NCI-H187 (cell line): ENCODE data around the gene MFSD12.
"Not testable (repeated sequence)": the region's sequence is repeated elsewhere in the genome, so short reads cannot be mapped to it uniquely, and the experiment has no call there.

Source experiments
- DNase-seq, 2 experiments: peaks; one replicate each; lab custom pipeline; 2025; lab: John Stamatoyannopoulos, UW

MFSD12 gene

GRCh38 chr19:3522421-3523360, 34.7 kb downstream of the MFSD12 start:
- no peak for DNase-seq

GRCh38 chr19:3521104-3521445, 36.3 kb downstream of the MFSD12 start:
- no peak for DNase-seq

- DNase-seq = no peak
These were observed 37.0 kb downstream of the MFSD12 start for GRCh38 chr19:3520166-3521103.

GRCh38 chr19:3519126-3519525, 38.3 kb downstream of the MFSD12 start:
- no peak for DNase-seq

- DNase-seq = no peak
These were observed 38.7 kb downstream of the MFSD12 start for GRCh38 chr19:3518659-3519058.

- DNase-seq = no peak
These were observed 39.1 kb downstream of the MFSD12 start for GRCh38 chr19:3518255-3518654.

GRCh38 chr19:3517638-3518037, 39.7 kb downstream of the MFSD12 start:
- DNase-seq = no peak

GRCh38 chr19:3516675-3517207, 40.6 kb downstream of the MFSD12 start:
- no peak for DNase-seq

- DNase-seq = no peak
These were observed 41.4 kb downstream of the MFSD12 start for GRCh38 chr19:3515891-3516422.

GRCh38 chr19:3514930-3515329, 42.5 kb downstream of the MFSD12 start:
- DNase-seq = no peak

GRCh38 chr19:3513229-3514140, 43.9 kb downstream of the MFSD12 start:
- DNase-seq = no peak

- no peak for DNase-seq
These were observed 44.7 kb downstream of the MFSD12 start for GRCh38 chr19:3512562-3513228.

GRCh38 chr19:3511506-3512251, 45.7 kb downstream of the MFSD12 start:
- no peak for DNase-seq

GRCh38 chr19:3510727-3511126, 46.7 kb downstream of the MFSD12 start:
- DNase-seq = no peak

- no peak for DNase-seq
These were observed 47.8 kb downstream of the MFSD12 start for GRCh38 chr19:3509566-3509989.

- no peak for DNase-seq
These were observed 48.4 kb downstream of the MFSD12 start for GRCh38 chr19:3508771-3509535.

GRCh38 chr19:3508121-3508661, 49.2 kb downstream of the MFSD12 start:
- DNase-seq = not testable (repeated sequence)

- DNase-seq = no peak
These were observed 49.8 kb downstream of the MFSD12 start for GRCh38 chr19:3507371-3508120.
